Measurements from ENCODE around the gene KBTBD12. TPM values are rescaled to one million over a fixed set of nuclear protein-coding genes. Genes with fewer than 3 reads are reported as not detected.

Gene KBTBD12
- total and polyA plus RNA-seq, 2 of the 13 experiments (the other 11 are each of a cell fraction or from before 2014, with no cell fraction given) = not detected

- CTCF ChIA-PET (ENCODE audit: low intra/inter-chr PET ratio, low total read pairs) = no interaction called here
- H3K4me3 ChIP-seq (replicated peaks in 1 of 3; ENCODE audit: insufficient read depth in 1 of 3, low read depth in 2 of 3, low read length in 3 of 3) = no peak overlapping the region
- H3K4me2 ChIP-seq (ENCODE audit: low read depth, low read length) = no peak overlapping the region
- no peak for TF ChIP-seq MIXL1 (CRISPR knock-in tag; IDR thresholded peaks at IDR 0.05)
- TF ChIP-seq ZNF639 (CRISPR knock-in tag; conservative IDR thresholded peaks at IDR 0.05) = no peak
- TF ChIP-seq ZSCAN22 (CRISPR knock-in tag; IDR thresholded peaks at IDR 0.05) = no peak
- intact Hi-C loops (cut with micrococcal nuclease; ENCODE audit: unreplicated experiment) = no loop called here
- no peaks in the 10 kb centered on the region for H4K20me1 ChIP-seq (ENCODE audit: insufficient read depth, low read length)
- H3K36me3 ChIP-seq (replicated peaks in 1 of 2; ENCODE audit: control insufficient read depth in 1 of 2, insufficient read depth in 2 of 2, low read length in 2 of 2) = no peaks in the 10 kb centered on the region
- POLR2A ChIA-PET = no interaction called here
- H3K4me1 ChIP-seq (ENCODE audit: insufficient read depth, low read length) = peaks cover 18% of the 10 kb centered on the region
- no TSS peak for BruUV-seq (replicated peaks)
- ATAC-seq = no peak
- DNase-seq (ENCODE audit: low spot score) = no peak
- no peaks in the 10 kb centered on the region for H3K79me2 ChIP-seq (ENCODE audit: insufficient read depth, low read length)
- no peak overlapping the region for H3K9ac ChIP-seq (ENCODE audit: insufficient read depth, low read depth, low read length)
- peaks cover 0 to 17% of the 10 kb centered on the region in 2 experiments; a peak in 1 of 5 replicates for H3K27me3 ChIP-seq (ENCODE audit: control insufficient read depth in 1 of 2, insufficient read depth in 2 of 2, low read length in 2 of 2)
- FAIRE-seq = no peak
- no peaks in the 10 kb centered on the region for H3K9me3 ChIP-seq (ENCODE audit: low read length)
- no peak overlapping the region for H3K27ac ChIP-seq (ENCODE audit: extremely low read length, insufficient read depth, low read length)
- in situ Hi-C loops (cut with HindIII; ENCODE audit: extremely low pct_ligation_motif_present, low pct_unique_long_range_greater_than_20kb) = no loop called here
- no peak overlapping the region for H2AFZ ChIP-seq (ENCODE audit: low read length)
Measured at GRCh38 chr3:127994011-127994410, 79.0 kb downstream of the KBTBD12 start.

- ATAC-seq (no peak), FAIRE-seq (no peak), DNase-seq (ENCODE audit: low spot score) (no peak)
- ChIA-PET CTCF (ENCODE audit: low intra/inter-chr PET ratio, low total read pairs) (no interaction called here), POLR2A (interaction anchor here (1.2 kb wide), 1 partner anchor 22 kb away, joined by 3 read pairs; no protein-coding TSS in a partner anchor)
- Histone ChIP-seq H2AFZ (ENCODE audit: low read length) (no peak overlapping the region), H3K4me1 (ENCODE audit: insufficient read depth, low read length) (peaks cover 31% of the 10 kb centered on the region), H3K4me3 (replicated peaks in 1 of 3; ENCODE audit: insufficient read depth in 1 of 3, low read depth in 2 of 3, low read length in 3 of 3) (no peak overlapping the region), H4K20me1 (ENCODE audit: insufficient read depth, low read length) (no peaks in the 10 kb centered on the region), H3K79me2 (ENCODE audit: insufficient read depth, low read length) (no peaks in the 10 kb centered on the region), H3K4me2 (ENCODE audit: low read depth, low read length) (no peak overlapping the region), H3K36me3 (replicated peaks in 1 of 2; ENCODE audit: control insufficient read depth in 1 of 2, insufficient read depth in 2 of 2, low read length in 2 of 2) (no peaks in the 10 kb centered on the region), H3K9me3 (ENCODE audit: low read length) (no peaks in the 10 kb centered on the region), H3K9ac (ENCODE audit: insufficient read depth, low read depth, low read length) (no peak overlapping the region), H3K27me3 (ENCODE audit: control insufficient read depth in 1 of 2, insufficient read depth in 2 of 2, low read length in 2 of 2) (no peaks in the 10 kb centered on the region), H3K27ac (ENCODE audit: extremely low read length, insufficient read depth, low read length) (no peak overlapping the region)
- in situ Hi-C loops (cut with HindIII; ENCODE audit: extremely low pct_ligation_motif_present, low pct_unique_long_range_greater_than_20kb) (no loop called here), intact Hi-C loops (cut with micrococcal nuclease; ENCODE audit: unreplicated experiment) (no loop called here)
- 97% methylated on average over 7 of the region's 7 CpGs for WGBS (ENCODE audit: low lambda C conversion rate)
- no TSS peak for BruUV-seq (replicated peaks)
- TF ChIP-seq ZSCAN5A (CRISPR knock-in tag; IDR thresholded peaks at IDR 0.05; ENCODE audit: borderline replicate concordance) (no peak), ERF (CRISPR knock-in tag; IDR thresholded peaks at IDR 0.05) (no peak), RELA (CRISPR knock-in tag; IDR thresholded peaks at IDR 0.05) (no peak), ZNF747 (CRISPR knock-in tag; IDR thresholded peaks at IDR 0.05; ENCODE audit: borderline replicate concordance) (no peak), FUBP1 (CRISPR knock-in tag; IDR thresholded peaks at IDR 0.05; ENCODE audit: borderline replicate concordance) (no peak), TIGD3 (CRISPR knock-in tag; IDR thresholded peaks at IDR 0.05; ENCODE audit: borderline replicate concordance) (no peak), MXI1 (IDR thresholded peaks at IDR 0.05; ENCODE audit: borderline replicate concordance, low read depth, low read length) (no peak)
Measured at GRCh38 chr3:127997016-127997415, 82.0 kb downstream of the KBTBD12 start.

All from HepG2 (cell line).